ENCODE data around the gene DCAKD.

The DCAKD gene, protein sequence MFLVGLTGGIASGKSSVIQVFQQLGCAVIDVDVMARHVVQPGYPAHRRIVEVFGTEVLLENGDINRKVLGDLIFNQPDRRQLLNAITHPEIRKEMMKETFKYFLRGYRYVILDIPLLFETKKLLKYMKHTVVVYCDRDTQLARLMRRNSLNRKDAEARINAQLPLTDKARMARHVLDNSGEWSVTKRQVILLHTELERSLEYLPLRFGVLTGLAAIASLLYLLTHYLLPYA

GRCh38 chr17:45051060-45051719 lies at the start of gene DCAKD:
Gene DCAKD, minus strand, starts transcription at chr17:45051632. Its CDS starts 16,747 bp downstream, at chr17:45034885.
- FAIRE-seq: no peak

DNA sequence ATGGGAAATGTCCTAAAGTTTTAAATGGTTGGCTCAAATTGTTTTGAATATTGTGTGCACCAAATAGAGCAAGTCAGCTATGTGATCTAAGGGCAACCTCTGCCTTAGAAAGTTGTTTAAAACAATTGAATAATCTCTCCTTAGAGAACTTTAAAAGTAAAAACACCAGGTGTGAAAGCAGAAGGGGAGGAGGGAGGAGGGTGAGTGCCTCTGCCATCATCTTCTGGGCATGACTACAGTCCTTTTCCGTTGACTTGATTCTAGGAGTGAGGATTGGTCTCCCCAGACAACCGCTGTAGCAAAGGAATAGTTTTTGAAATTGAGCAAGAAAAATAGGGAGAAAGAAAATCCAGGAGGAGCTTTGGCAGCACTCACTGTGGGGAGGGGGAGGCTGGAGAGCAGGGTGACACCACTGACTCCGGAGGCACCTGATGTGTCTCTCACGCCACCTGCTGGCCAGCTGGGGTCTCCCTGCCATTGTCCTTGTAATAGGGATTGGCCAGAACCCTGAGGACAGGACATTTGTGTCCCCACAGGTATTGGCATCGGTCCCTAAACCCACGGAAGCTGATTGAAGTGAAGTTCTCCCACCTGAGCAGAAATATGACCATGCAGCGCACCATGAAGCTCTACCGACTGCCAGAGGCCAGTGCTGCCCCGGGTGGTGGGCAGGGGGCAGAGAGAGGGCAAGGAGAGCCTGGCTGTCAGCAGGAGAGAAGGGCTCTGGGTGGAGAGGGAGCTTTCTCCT lies 47.6 kb upstream of the DCAKD start:
- no peak for FAIRE-seq

DNA sequence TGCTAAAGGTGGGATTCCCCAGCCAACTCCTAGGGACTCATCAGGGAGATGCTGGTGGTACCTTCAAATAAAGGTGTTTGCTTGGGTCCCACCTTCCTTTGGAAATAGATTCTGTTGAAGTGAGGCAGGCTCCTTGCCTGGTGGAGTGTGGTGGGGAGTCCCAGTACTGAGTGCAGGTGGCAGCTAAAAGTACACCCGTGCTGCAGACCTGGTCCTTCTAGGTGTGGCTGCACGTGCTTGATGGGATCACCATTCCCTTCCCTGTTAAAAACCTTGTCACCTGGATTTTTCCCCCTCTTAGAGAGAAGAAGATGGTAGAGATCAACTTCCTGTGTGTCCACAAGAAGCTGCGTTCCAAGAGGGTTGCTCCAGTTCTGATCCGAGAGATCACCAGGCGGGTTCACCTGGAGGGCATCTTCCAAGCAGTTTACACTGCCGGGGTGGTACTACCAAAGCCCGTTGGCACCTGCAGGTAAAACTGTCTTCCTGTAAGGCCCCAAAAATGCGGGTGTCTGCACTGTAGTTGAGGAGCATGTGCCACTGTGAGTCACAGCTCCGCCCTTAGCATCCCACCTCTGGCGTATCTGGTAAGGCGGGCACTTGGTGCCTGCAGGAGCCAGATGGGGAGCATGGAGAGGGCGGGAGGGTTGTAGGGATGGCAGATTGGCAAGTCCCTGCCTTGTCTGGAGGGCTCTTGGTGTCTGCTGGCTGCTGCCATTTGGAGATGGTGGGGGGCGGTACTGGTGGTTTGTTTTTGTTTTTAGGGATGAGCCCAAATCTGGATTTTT lies 46.8 kb upstream of the DCAKD start:
- no peak for FAIRE-seq

DNA sequence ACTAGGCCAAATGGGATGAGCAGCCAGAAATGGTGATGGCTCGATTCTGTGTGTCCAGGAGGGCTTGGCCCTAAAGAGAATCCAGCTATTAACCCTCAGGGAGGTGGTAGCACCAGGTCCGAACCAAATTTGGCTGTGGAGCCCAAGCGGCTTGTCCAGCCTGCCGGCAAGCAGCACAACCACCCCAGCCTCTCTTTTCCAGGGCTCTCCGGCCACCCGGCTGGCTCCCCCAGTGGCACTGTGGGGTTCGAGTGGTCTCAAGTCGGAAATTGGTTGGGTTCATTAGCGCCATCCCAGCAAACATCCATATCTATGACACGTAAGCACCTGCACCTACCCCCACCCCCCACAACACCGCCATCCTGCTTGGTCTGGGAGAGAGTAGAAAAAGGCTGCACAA lies 45.5 kb upstream of the DCAKD start:
- no peak for FAIRE-seq

DNA sequence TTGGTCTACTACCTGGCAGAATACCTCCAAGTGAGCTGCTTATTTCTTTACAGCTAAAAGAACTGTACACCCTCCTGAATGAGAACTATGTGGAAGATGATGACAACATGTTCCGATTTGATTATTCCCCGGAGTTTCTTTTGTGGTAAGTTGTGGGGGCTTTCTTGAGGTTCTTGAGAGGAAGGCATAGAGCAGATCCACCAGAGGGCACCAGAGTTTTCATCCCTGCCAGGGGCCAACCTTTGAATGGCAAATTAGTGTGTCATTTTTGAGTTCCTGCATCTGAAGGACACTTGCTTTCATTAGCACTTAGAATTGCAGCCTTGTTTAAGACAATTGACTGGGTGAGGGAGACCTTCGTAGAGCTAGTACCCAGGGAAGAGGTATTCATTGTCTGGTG lies 44.7 kb upstream of the DCAKD start:
- no peak for FAIRE-seq

DNA sequence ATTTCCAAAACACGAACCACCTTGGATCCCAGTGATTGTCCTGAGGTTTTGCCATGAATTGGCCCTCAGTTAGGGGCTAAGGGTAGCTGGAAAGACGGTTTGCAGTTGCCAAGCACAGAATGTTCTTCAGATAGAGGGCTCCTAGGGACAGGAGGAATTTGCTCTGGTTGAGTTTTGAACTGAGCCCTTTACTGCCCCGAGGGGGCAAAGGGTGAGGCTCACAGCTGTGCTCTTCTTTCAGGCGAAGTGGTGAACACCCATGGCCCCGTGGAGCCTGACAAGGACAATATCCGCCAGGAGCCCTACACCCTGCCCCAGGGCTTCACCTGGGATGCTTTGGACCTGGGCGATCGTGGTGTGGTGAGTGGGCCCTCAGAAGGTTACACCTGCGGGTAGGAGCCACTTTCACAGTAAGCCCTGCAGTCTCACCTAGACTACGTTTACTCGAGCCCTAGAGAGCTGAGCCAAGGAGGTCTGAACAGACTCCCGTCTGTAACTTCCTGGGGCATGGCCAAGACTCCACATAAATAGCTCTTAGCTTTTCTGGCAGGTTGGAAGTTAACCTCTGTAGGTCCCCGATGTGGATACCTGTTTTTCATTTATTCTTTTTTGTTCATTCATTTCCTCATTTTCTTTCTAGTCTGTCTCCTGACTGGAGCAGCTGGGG lies 42.1 kb upstream of the DCAKD start:
- FAIRE-seq: no peak

DNA sequence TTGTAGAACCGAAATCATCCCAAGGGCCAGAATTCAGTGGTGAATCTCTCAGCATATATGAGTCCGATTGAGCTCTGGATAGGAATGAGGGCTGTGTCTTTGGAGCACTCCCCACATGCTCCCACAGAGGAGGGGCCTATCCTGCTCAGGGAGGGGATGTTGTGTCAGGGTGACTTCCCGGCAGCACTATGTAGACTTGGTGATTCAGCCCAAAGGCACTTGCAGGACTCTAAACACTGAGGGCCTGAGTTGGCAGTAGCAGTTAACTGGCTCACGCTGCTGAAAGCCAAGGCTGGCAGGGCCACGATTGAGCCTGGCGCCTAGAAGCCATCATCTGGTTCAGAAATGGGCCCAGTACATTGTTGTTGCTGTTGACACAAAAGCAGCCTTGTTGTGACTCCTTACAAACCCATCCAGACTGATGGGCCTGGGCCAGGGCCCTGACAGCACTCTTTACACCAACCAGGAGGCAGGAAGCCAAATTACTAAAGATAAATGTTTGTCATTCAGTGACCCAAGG lies 41.5 kb upstream of the DCAKD start:
- no peak for FAIRE-seq

DNA sequence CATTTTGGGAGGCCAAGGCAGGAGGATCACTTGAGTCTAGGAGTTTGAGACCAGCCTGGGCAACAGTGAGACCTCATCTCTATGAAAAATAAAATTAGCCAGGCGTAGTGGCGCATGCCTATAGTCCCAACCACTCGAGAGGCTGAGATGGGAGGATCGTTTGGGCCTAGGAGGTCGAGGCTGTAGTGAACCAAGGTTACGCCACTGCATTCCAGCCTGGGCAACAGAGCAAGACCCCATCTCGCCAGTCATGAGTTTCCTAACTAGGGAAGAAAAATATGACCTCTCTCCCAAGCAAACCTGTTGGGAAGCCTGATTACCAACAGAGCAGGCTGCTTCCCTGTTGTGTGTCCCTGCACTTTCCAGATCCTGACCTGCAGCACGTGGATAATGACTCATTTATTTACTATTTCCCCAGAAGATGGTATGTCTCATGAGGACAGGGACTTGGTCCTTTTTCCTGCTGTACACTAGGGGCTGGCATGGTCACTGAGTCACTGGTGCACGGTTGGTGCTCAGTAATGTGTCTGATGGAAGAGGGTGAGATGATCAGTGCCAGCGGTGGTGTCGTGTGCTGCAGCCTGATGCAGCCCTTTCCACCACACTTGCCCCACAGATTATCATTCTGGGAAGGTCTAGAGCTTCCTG lies 40.5 kb upstream of the DCAKD start:
- FAIRE-seq: no peak

- FAIRE-seq: no peak
Measured at GRCh38 chr17:45090711-45091110, 39.3 kb upstream of the DCAKD start.

DNA sequence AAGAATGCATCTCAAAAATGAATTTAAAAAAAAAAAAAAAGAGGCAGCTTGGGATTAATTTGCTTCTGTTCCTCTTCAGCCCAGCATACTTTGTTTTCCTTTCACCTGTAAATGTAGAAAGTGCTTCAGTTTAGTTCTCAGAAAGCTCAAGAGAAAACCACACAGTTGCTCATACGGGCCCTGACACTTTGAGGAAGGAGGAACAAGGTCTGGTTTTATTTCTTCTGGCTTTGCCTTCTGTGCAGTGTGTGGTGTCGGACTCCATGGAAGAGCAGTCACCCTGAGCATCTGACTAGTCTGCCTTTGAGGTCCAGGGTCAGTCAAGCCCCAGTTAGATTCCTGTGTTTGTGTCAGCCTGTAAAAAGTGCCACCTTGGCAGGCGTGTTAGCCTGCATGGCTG lies 37.3 kb upstream of the DCAKD start:
- FAIRE-seq: no peak

- FAIRE-seq: no peak
Measured at GRCh38 chr17:45087978-45088377, 36.5 kb upstream of the DCAKD start.

DNA sequence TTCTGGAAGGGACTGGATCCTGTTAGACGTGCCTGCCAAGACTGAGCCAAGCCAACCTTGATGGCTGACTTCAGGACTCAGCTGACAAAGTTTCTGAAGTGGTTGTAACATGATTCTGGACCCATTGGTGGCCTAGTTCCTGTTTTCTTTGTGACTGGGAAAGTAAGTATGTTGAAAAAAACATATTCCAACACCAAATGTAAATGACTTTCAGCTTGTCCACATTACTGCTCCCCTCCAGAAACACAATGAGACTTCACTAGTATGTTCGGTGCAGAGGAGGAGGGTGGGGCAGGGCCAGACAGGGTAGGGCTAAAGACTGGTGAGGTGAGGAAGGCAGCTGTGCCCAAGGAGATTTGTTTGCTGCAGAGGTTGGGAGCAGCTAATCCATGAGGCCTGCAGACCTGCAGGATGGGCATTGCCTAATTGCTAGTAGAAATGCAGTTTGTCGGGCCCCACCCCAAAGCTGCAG lies 36.1 kb upstream of the DCAKD start:
- no peak for FAIRE-seq

DNA sequence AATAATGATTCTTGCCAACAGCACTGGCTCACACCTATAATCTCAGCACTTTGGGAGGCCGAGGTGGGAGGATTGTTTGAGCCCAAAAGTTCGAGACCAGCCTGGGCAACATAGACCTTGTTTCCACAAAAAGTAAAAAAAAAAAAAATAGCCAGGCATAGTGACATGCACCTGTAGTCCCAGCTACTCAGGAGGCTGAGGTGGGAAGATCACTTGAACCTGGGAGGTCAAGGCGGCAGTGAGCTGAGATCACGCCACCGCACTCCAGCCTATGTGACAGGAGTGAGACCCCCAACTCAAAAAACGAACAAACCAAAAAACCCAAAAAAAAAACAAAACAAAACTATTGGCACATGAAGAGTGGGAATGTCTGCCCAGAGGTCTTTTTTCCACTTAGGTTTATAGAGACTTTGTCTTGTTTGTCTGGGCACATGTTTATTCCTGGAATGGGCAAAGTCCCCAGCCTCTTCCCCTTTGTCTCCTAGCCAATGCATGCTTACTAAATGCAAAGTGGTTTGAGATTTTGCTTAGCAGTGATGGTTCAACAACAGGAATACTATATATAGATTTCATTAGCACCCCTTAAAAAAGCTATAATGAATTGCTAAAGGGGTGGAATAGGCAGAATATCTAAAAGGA lies 35.6 kb upstream of the DCAKD start:
- no peak for FAIRE-seq

GRCh38 chr17:45086391-45086790 lies 35.0 kb upstream of the DCAKD start:
- FAIRE-seq: no peak

GRCh38 chr17:45081047-45081703 lies 29.7 kb upstream of the DCAKD start:
- FAIRE-seq: no peak

GRCh38 chr17:45077643-45078042 lies 26.2 kb upstream of the DCAKD start:
- no peak for FAIRE-seq

DNA sequence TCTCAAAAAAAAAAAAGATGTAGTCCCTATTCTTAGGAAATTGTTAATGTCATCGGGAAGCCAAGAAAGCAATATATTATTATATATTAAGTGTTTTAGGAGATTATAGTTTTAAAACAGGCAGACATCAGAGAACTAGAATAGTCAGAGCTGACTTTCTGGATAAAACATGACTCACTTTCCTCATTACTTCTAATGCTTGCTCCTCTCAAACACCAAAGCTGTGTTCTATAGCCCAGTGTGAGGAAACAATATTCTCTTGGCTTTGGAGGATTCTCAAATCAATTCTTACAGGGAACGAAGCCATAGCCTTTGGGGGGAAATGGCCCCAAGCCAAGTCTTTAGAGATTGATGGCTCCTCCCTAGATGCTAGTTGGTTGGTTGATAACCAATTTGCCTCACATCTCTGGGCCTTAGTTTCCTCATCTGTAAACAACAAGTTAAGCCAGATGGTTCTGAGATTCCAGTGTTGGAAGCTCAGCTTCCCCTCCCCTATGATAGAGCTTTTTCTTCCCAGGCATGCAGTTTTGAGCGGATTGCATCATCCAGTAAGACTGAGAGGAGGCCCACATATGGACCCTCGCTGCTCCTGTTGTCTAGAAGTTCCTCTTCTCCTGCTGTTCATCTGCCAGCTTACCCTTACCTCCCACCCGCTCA lies 22.1 kb upstream of the DCAKD start:
- no peak for FAIRE-seq

DNA sequence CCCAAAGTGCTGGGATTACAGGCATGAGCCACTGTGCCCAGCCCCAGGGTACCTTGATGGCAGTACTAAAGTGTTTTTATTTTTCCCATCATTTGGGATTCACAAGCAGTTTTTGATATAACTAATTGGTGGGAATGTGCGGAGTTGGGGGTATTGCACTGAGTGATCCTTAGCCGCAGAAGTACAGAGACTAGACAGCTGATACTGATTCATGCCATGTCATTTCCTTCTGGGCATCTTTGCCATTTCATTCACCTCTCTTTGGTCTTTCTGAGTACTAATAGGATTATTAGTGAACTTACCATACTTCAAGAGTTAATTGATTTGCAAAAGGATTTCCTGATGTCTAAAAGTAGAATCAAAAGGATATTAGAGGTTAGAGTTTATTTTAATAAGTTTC lies 19.4 kb upstream of the DCAKD start:
- FAIRE-seq: no peak

GRCh38 chr17:45070001-45070400 lies 18.6 kb upstream of the DCAKD start:
- no peak for FAIRE-seq

GRCh38 chr17:45067637-45068036 lies 16.2 kb upstream of the DCAKD start:
- no peak for FAIRE-seq
